ENCODE results near the gene DGUOK.

- TF ChIP-seq RAD21 (conservative IDR thresholded peaks at IDR 0.05) = no peak
- TF ChIP-seq, protein P1, sequence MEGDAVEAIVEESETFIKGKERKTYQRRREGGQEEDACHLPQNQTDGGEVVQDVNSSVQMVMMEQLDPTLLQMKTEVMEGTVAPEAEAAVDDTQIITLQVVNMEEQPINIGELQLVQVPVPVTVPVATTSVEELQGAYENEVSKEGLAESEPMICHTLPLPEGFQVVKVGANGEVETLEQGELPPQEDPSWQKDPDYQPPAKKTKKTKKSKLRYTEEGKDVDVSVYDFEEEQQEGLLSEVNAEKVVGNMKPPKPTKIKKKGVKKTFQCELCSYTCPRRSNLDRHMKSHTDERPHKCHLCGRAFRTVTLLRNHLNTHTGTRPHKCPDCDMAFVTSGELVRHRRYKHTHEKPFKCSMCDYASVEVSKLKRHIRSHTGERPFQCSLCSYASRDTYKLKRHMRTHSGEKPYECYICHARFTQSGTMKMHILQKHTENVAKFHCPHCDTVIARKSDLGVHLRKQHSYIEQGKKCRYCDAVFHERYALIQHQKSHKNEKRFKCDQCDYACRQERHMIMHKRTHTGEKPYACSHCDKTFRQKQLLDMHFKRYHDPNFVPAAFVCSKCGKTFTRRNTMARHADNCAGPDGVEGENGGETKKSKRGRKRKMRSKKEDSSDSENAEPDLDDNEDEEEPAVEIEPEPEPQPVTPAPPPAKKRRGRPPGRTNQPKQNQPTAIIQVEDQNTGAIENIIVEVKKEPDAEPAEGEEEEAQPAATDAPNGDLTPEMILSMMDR (IDR thresholded peaks at IDR 0.05; ENCODE audit: poor library complexity, severe bottlenecking) = no peak
Measured at GRCh38 chr2:73928963-73929347, 2.3 kb downstream of the DGUOK start.

Data from neural cell (in vitro differentiated cells).